Stimulated activated CD4-positive, alpha-beta T cell treated with anti-CD3 and anti-CD28 coated beads, TNF-alpha, amount 100 ng/mL, for 1 hour (primary cell): Measurements from ENCODE around the gene ACRBP.

ENCODE experiments used
- DNase-seq, 3 donors: peaks; one replicate each; pipeline ENCODE4 v3.0.0-alpha.2; 2020; ENCODE audit warnings: low read depth in 3 of 3, low spot score in 1 of 3

The ACRBP gene

GRCh38 chr12:6650832-6651231, 3.6 kb upstream of the ACRBP start:
- DNase-seq, result no peak

- no peak for DNase-seq
Observed at GRCh38 chr12:6646276-6647082, 753 bp downstream of the ACRBP start.

- DNase-seq, result no peak
Observed at GRCh38 chr12:6644903-6645302, 2.3 kb downstream of the ACRBP start.

- no peak for DNase-seq
Observed at GRCh38 chr12:6644257-6644596, 3.0 kb downstream of the ACRBP start.

GRCh38 chr12:6643569-6644256, 3.5 kb downstream of the ACRBP start:
- no peak for DNase-seq

GRCh38 chr12:6641131-6641530, 6.1 kb downstream of the ACRBP start:
- DNase-seq, result no peak

- DNase-seq, result no peak
Observed at GRCh38 chr12:6640497-6640896, 6.7 kb downstream of the ACRBP start.

GRCh38 chr12:6639151-6639801, 8.0 kb downstream of the ACRBP start:
- DNase-seq, result no peak

- no peak for DNase-seq
Observed at GRCh38 chr12:6638305-6638704, 8.9 kb downstream of the ACRBP start.

GRCh38 chr12:6635856-6636531, 11.2 kb downstream of the ACRBP start, which contains the start of gene LPAR5:
LPAR5 (minus strand) TSS chr12:6635959; CDS start chr12:6621248, 14,711 bp downstream.
- no peak for DNase-seq

- DNase-seq, result no peak
Observed at GRCh38 chr12:6635375-6635855, 11.8 kb downstream of the ACRBP start.

GRCh38 chr12:6632026-6632983, 14.9 kb downstream of the ACRBP start:
- DNase-seq, result no peak

- no peak for DNase-seq
Observed at GRCh38 chr12:6631549-6631961, 15.7 kb downstream of the ACRBP start.

GRCh38 chr12:6630736-6631135, 16.5 kb downstream of the ACRBP start:
- no peak for DNase-seq

GRCh38 chr12:6627616-6628015, 19.6 kb downstream of the ACRBP start:
- no peak for DNase-seq

- DNase-seq, result no peak
Observed at GRCh38 chr12:6626654-6627283, 20.5 kb downstream of the ACRBP start.

GRCh38 chr12:6620885-6621274, 26.4 kb downstream of the ACRBP start:
- DNase-seq, result no peak

GRCh38 chr12:6620137-6620884, 26.9 kb downstream of the ACRBP start:
- peak in 1 of 3 donors; percentile 45 for DNase-seq
